ENCODE data around the gene ACOT7.

DNA sequence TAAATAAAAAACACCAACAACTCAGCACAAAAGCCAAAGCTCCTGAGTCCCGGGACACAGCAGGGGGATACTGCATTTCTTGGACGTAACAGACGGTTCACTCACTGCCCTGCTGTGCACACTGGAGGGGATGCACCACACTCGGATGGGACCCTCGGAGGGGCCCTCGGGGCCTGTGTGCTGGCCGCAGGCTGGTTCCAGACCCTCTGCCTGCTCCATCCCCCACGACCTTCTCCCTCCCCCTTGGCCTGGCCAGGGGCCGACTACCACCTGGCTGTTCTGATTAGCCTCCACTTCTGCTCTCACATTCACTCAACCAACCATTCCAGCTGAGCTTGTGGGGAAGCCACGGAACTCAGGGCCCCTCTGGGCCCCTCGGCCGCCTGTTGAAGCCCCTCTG, 64.9 kb downstream of the ACOT7 start:
- TF ChIP-seq, protein P1, sequence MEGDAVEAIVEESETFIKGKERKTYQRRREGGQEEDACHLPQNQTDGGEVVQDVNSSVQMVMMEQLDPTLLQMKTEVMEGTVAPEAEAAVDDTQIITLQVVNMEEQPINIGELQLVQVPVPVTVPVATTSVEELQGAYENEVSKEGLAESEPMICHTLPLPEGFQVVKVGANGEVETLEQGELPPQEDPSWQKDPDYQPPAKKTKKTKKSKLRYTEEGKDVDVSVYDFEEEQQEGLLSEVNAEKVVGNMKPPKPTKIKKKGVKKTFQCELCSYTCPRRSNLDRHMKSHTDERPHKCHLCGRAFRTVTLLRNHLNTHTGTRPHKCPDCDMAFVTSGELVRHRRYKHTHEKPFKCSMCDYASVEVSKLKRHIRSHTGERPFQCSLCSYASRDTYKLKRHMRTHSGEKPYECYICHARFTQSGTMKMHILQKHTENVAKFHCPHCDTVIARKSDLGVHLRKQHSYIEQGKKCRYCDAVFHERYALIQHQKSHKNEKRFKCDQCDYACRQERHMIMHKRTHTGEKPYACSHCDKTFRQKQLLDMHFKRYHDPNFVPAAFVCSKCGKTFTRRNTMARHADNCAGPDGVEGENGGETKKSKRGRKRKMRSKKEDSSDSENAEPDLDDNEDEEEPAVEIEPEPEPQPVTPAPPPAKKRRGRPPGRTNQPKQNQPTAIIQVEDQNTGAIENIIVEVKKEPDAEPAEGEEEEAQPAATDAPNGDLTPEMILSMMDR (IDR thresholded peaks at IDR 0.05) = no peak
- no peak for TF ChIP-seq EZH2 (IDR thresholded peaks at IDR 0.05; ENCODE audit: borderline replicate concordance, insufficient read depth, low read depth, low read length, poor library complexity, severe bottlenecking)
